Measurements from ENCODE around the gene SPTA1. TPM values are rescaled to one million over a fixed set of nuclear protein-coding genes. Genes with fewer than 3 reads are reported as not detected.

SPTA1 gene
- total RNA-seq, 1 donor from 2014 or later, result not detected

- no peak for TF ChIP-seq CTCF (conservative IDR thresholded peaks at IDR 0.05)
- H3K27ac Mint-ChIP-seq (ENCODE audit: unreplicated experiment), result no peak overlapping the region
- H3K9me3 Mint-ChIP-seq, result no peaks in the 10 kb centered on the region
- H3K27me3 Mint-ChIP-seq (ENCODE audit: low read depth), result peaks cover 5% of the 10 kb centered on the region
- no peak overlapping the region for H3K4me3 Mint-ChIP-seq
- no peaks in the 10 kb centered on the region for H3K4me1 Mint-ChIP-seq
- DNase-seq (ENCODE audit: low read depth, low spot score), result no peak
- no peaks in the 10 kb centered on the region for H3K36me3 Mint-ChIP-seq (ENCODE audit: low read depth)
Observed at GRCh38 chr1:158649052-158649451, 37.5 kb downstream of the SPTA1 start.

- no peak for DNase-seq (ENCODE audit: low read depth, low spot score)
- no peak overlapping the region for H3K4me3 Mint-ChIP-seq
- H3K9me3 Mint-ChIP-seq, result peaks cover 3% of the 10 kb centered on the region
- no peak for TF ChIP-seq CTCF (conservative IDR thresholded peaks at IDR 0.05)
- no peaks in the 10 kb centered on the region for H3K4me1 Mint-ChIP-seq
- H3K36me3 Mint-ChIP-seq (ENCODE audit: low read depth), result no peaks in the 10 kb centered on the region
- H3K27me3 Mint-ChIP-seq (ENCODE audit: low read depth), result peaks cover 3% of the 10 kb centered on the region
- H3K27ac Mint-ChIP-seq (ENCODE audit: unreplicated experiment), result no peak overlapping the region
Observed at GRCh38 chr1:158646465-158646864, 40.0 kb downstream of the SPTA1 start.

- Mint-ChIP-seq H3K4me3 (no peak overlapping the region), H3K36me3 (ENCODE audit: low read depth) (no peaks in the 10 kb centered on the region), H3K9me3 (peaks cover 3% of the 10 kb centered on the region), H3K4me1 (no peaks in the 10 kb centered on the region), H3K27me3 (ENCODE audit: low read depth) (peaks cover 3% of the 10 kb centered on the region), H3K27ac (ENCODE audit: unreplicated experiment) (no peak overlapping the region)
- DNase-seq (ENCODE audit: low read depth, low spot score), result no peak
- no peak for TF ChIP-seq CTCF (conservative IDR thresholded peaks at IDR 0.05)
Observed at GRCh38 chr1:158644449-158644848, 42.1 kb downstream of the SPTA1 start.

GRCh38 chr1:158638904-158639303 lies 47.6 kb downstream of the SPTA1 start:
- Mint-ChIP-seq H3K27me3 (ENCODE audit: low read depth) (peaks cover 5% of the 10 kb centered on the region), H3K9me3 (peaks cover 8% of the 10 kb centered on the region), H3K36me3 (ENCODE audit: low read depth) (no peaks in the 10 kb centered on the region), H3K27ac (ENCODE audit: unreplicated experiment) (no peak overlapping the region), H3K4me1 (no peaks in the 10 kb centered on the region), H3K4me3 (no peak overlapping the region)
- no peak for TF ChIP-seq CTCF (conservative IDR thresholded peaks at IDR 0.05)
- DNase-seq (ENCODE audit: low read depth, low spot score), result no peak

- Mint-ChIP-seq H3K27me3 (ENCODE audit: low read depth) (peaks cover 5% of the 10 kb centered on the region), H3K9me3 (peaks cover 8% of the 10 kb centered on the region), H3K4me3 (no peak overlapping the region), H3K36me3 (ENCODE audit: low read depth) (no peaks in the 10 kb centered on the region), H3K27ac (ENCODE audit: unreplicated experiment) (no peak overlapping the region), H3K4me1 (no peaks in the 10 kb centered on the region)
- no peak for DNase-seq (ENCODE audit: low read depth, low spot score)
- no peak for TF ChIP-seq CTCF (conservative IDR thresholded peaks at IDR 0.05)
Observed at GRCh38 chr1:158638146-158638545, 48.4 kb downstream of the SPTA1 start.

- Mint-ChIP-seq H3K27me3 (ENCODE audit: low read depth) (peaks cover 26% of the 10 kb centered on the region), H3K4me1 (no peaks in the 10 kb centered on the region), H3K9me3 (no peaks in the 10 kb centered on the region), H3K27ac (ENCODE audit: unreplicated experiment) (no peak overlapping the region), H3K36me3 (ENCODE audit: low read depth) (no peaks in the 10 kb centered on the region), H3K4me3 (no peak overlapping the region)
- TF ChIP-seq CTCF (conservative IDR thresholded peaks at IDR 0.05), result no peak
- no peak for DNase-seq (ENCODE audit: low read depth, low spot score)
Observed at GRCh38 chr1:158613764-158614163, 72.8 kb downstream of the SPTA1 start.
